NB4 (cell line): Measurements from ENCODE around the gene LAMA5.

Source experiments
- POLR2A ChIP-seq: IDR thresholded peaks from 2 replicates; pipeline ENCODE4 v1.6.1; 2011; ENCODE audit warnings: mild to moderate bottlenecking; ENCODE audit not compliant: insufficient read length; ENCODE audit errors: extremely low read depth
- TF ChIP-seq, protein P1 (sequence below): IDR thresholded peaks from one replicate; pipeline ENCODE4 v1.5.1; 2012; ENCODE audit warnings: low read depth, low read length

DNA sequence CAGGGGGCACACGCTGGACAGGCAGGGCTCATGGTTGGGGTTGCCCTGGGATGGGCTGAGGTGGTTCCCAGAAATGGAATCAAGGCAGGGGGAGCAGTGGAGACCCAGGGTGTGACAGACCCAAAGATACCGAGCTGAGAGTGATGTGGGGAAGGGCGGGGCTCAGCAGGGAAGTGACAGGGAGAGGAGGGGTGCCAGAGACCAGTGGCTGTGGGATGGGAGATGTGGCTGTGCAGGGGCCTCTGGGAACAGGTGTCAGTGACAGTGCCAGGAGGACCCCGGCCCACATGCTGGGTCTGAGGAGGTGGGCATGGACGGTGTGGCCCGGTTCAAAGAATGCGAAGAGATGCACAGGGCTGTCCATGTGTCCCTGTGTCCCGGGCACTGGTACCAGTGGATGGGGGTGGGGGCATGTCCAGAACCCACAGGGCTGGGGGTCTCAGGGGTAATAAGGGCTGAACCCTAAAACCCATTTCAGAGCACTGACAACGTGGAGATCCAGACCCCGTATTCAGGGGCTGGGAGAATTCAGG is 38.9 kb upstream of the LAMA5 start:
- TF ChIP-seq, protein P1, sequence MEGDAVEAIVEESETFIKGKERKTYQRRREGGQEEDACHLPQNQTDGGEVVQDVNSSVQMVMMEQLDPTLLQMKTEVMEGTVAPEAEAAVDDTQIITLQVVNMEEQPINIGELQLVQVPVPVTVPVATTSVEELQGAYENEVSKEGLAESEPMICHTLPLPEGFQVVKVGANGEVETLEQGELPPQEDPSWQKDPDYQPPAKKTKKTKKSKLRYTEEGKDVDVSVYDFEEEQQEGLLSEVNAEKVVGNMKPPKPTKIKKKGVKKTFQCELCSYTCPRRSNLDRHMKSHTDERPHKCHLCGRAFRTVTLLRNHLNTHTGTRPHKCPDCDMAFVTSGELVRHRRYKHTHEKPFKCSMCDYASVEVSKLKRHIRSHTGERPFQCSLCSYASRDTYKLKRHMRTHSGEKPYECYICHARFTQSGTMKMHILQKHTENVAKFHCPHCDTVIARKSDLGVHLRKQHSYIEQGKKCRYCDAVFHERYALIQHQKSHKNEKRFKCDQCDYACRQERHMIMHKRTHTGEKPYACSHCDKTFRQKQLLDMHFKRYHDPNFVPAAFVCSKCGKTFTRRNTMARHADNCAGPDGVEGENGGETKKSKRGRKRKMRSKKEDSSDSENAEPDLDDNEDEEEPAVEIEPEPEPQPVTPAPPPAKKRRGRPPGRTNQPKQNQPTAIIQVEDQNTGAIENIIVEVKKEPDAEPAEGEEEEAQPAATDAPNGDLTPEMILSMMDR = no peak
- TF ChIP-seq POLR2A = no peak
